KMS-11 (cell line): ENCODE data around the gene ITPR1.
A peak's percentile ranks its signal among the peaks of the same experiment; 100 is the strongest.

ENCODE experiments used
- H2AFZ ChIP-seq: fragments of 200-600 bp; sonication (generic); 2 replicates; pipeline ENCODE4 v1.6.1; 2016; ENCODE audit warnings: antibody characterized with exemption, mixed run types, low read depth
- H3K27ac ChIP-seq: fragments of 200-600 bp; sonication (generic); 2 replicates; pipeline ENCODE4 v1.6.1; 2016; ENCODE audit warnings: mild to moderate bottlenecking, mixed run types
- H3K27me3 ChIP-seq: fragments of 200-600 bp; sonication (generic); 2 replicates; pipeline ENCODE4 v1.6.1; 2017; ENCODE audit warnings: mild to moderate bottlenecking, low read depth, mixed run types, moderate library complexity; ENCODE audit not compliant: insufficient read depth
- H3K36me3 ChIP-seq: fragments of 200-600 bp; sonication (generic); 2 replicates; pipeline ENCODE4 v1.6.1; 2017; ENCODE audit warnings: mild to moderate bottlenecking, mixed run types; ENCODE audit not compliant: insufficient read depth
- H3K4me1 ChIP-seq: fragments of 200-600 bp; sonication (generic); 2 replicates; pipeline ENCODE4 v1.6.1; 2016; ENCODE audit warnings: mild to moderate bottlenecking, low read depth, mixed run types; ENCODE audit not compliant: poor library complexity, severe bottlenecking
- H3K4me2 ChIP-seq: fragments of 200-600 bp; sonication (generic); 2 replicates; pipeline ENCODE4 v1.7.0; 2016; ENCODE audit warnings: mild to moderate bottlenecking, mixed run types
- H3K4me3 ChIP-seq: fragments of 200-600 bp; sonication (generic); IDR thresholded peaks from 2 replicates; pipeline ENCODE4 v1.6.1; 2017; ENCODE audit warnings: low read depth, low read length, mixed read lengths; ENCODE audit not compliant: insufficient read depth
- H3K79me2 ChIP-seq: fragments of 200-600 bp; sonication (generic); 2 replicates; pipeline ENCODE4 v1.6.1; 2016; ENCODE audit warnings: low read depth, mixed run types; ENCODE audit not compliant: insufficient read depth
- H3K9ac ChIP-seq: fragments of 200-600 bp; sonication (generic); 2 replicates; pipeline ENCODE4 v1.6.1; 2016; ENCODE audit warnings: mild to moderate bottlenecking, mixed run types
- H4K20me1 ChIP-seq: fragments of 200-600 bp; sonication (generic); 2 replicates; pipeline ENCODE4 v1.6.1; 2016; ENCODE audit warnings: mild to moderate bottlenecking, mixed run types; ENCODE audit not compliant: insufficient read depth
- TF ChIP-seq, protein P1 (sequence below): fragments of 200-600 bp; sonication (generic); conservative IDR thresholded peaks from 2 replicates; pipeline ENCODE4 v1.6.1; 2017; ENCODE audit warnings: low read depth, mild to moderate bottlenecking, antibody characterized with exemption, low read length, moderate library complexity, mixed read lengths

Gene ITPR1

DNA sequence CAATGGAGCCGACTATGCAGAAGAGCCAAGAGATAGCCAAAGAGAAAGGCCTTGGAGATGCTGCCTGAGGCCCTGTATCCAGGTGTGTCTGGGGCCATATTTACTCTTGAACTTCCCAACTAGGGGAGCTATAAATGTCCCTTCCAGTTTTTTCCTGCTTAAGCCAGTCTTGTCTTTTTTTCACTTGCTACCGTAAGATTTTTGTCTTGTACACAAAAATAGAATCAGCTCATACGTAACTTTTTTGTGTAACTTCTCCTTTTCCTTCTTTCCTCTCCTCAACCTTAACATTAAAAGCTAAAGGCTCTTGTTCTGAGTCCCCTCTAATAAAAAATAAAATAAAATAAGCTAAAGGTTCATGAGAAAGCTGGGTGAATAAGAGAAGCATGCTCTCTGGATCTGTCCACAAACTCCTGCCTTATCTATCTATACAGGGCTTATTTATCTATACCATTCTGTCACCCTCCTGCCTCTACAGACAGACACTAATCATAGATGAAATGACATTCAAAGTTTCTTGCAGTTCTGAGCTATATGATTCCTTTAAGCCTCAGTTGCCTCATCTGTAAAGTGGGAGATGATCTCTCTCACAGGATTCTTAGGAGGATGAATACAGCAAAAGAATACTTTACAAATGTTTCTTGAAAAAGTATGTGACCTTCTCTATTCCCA, 30.6 kb upstream of the ITPR1 start:
- Histone ChIP-seq H2AFZ (no peak overlapping the region), H3K9ac (no peak overlapping the region), H3K4me1 (no peaks in the 10 kb centered on the region), H3K27ac (no peak overlapping the region), H3K36me3 (no peaks in the 10 kb centered on the region), H3K4me3 (no peak overlapping the region), H3K79me2 (no peaks in the 10 kb centered on the region), H4K20me1 (no peaks in the 10 kb centered on the region), H3K27me3 (no peaks in the 10 kb centered on the region), H3K4me2 (no peak overlapping the region)
- TF ChIP-seq, protein P1, sequence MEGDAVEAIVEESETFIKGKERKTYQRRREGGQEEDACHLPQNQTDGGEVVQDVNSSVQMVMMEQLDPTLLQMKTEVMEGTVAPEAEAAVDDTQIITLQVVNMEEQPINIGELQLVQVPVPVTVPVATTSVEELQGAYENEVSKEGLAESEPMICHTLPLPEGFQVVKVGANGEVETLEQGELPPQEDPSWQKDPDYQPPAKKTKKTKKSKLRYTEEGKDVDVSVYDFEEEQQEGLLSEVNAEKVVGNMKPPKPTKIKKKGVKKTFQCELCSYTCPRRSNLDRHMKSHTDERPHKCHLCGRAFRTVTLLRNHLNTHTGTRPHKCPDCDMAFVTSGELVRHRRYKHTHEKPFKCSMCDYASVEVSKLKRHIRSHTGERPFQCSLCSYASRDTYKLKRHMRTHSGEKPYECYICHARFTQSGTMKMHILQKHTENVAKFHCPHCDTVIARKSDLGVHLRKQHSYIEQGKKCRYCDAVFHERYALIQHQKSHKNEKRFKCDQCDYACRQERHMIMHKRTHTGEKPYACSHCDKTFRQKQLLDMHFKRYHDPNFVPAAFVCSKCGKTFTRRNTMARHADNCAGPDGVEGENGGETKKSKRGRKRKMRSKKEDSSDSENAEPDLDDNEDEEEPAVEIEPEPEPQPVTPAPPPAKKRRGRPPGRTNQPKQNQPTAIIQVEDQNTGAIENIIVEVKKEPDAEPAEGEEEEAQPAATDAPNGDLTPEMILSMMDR = no peak

DNA sequence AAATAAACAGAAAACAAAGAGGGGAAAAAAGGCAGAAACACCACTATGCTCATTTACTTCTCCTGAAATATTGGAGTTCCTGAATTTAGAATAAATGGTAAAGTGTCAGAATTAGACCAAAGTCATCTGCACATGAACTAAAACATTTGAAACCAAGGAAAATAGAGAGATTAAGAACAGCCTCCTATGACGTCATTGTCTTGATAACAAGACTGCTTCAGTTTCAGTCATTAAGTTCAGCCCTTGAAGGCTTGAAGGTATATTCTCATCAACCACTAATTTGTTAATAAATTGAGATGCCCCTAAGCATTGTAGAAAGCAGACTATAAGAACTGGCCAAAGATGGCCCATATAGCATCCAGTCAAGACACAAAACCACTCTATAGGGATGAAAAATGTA, 28.6 kb upstream of the ITPR1 start:
- Histone ChIP-seq H3K4me1 (no peaks in the 10 kb centered on the region), H3K36me3 (no peaks in the 10 kb centered on the region), H3K79me2 (no peaks in the 10 kb centered on the region)

DNA sequence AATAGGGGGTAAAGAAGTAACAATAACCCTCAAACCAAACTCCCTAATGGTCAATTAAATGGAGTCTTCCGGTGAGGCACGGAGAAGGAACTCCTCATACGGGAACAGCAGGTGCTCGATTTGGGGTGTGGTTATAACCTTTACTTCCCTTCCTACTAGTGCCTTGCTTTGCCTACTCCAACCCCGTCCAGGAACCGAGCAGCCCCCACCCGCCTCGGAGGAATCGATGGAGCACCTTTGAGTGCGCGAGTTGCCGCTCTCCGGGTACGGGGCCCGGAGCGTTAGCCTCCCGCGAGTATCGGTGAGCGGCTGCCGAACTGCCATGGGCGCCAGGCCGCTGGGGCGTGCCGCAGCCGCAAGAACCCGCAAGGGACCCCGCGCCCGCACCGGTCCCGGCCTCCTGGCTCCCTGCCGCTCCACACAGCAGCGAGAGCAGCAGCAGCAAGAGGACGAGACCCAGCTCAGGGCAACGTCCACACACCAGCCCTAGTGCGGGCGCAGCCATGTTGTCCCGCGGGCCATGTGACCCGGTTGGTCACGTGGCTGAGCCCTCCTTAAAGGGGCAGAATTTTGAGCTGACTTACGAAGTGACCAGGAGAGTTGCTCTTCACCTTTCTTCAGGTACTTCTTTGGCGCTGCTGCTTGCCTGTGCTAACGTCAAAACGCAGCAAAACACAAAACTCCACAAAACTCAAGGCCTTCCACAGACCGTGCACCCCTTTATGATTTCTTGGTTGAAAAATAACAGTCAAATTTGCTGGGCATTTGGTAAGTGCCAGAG, 26.2 kb upstream of the ITPR1 start, which contains the start of gene SUMF1:
SUMF1 (minus strand) TSS at position 529 of the 781 bp plus-strand sequence; CDS start at position 505, 24 bp downstream.
- H3K4me1 ChIP-seq = no peaks in the 10 kb centered on the region
- no peaks in the 10 kb centered on the region for H3K79me2 ChIP-seq
- peak within 1 kb of the TSS; percentile 75 for H3K4me3 ChIP-seq
- H4K20me1 ChIP-seq = no peaks in the 10 kb centered on the region
- TF ChIP-seq, protein P1 = no peak
- peak within 1 kb of the TSS; percentile 91 for H2AFZ ChIP-seq
- H3K9ac ChIP-seq = peak within 1 kb of the TSS; percentile 88
- peak within 1 kb of the TSS; percentile 62 for H3K27ac ChIP-seq
- H3K36me3 ChIP-seq = no peaks in the 10 kb centered on the region
- H3K27me3 ChIP-seq = no peaks in the 10 kb centered on the region
- peak within 1 kb of the TSS; percentile 41 for H3K4me2 ChIP-seq

More for the DNA sequence above, 28.6 kb upstream of the ITPR1 start:
- Histone ChIP-seq H4K20me1 (no peaks in the 10 kb centered on the region), H3K27ac (no peak overlapping the region), H2AFZ (no peak overlapping the region), H3K27me3 (no peaks in the 10 kb centered on the region), H3K4me2 (no peak overlapping the region), H3K4me3 (no peak overlapping the region), H3K9ac (no peak overlapping the region)
- TF ChIP-seq, protein P1 = no peak

DNA sequence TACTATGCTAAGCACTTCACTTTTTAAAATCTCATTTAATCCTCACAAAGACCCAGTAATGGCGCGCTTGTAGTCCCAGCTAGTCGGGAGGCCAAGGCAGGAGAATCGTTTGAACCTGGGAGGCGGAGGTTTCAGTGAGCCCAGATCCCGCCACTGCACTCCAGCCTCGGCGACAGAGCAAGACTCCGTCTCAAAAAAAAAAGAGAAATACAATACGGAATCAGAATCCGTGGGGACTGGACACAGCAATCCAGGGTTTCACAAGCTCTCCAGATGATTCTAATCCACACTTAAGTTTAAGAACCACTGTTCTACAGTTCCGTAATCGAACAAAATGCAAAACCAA, 25.7 kb upstream of the ITPR1 start:
- H3K27ac ChIP-seq = peak overlapping the region; percentile 62; the same call in 1 of the 2 replicates

More for the DNA sequence above, 25.7 kb upstream of the ITPR1 start:
- Histone ChIP-seq H3K4me3 (no peak overlapping the region), H3K9ac (peak overlapping the region; percentile 88; the same call in 1 of the 2 replicates), H3K79me2 (no peaks in the 10 kb centered on the region), H2AFZ (peak overlapping the region; percentile 91), H3K27me3 (no peaks in the 10 kb centered on the region), H3K4me2 (peak overlapping the region; percentile 41), H3K4me1 (no peaks in the 10 kb centered on the region), H3K36me3 (no peaks in the 10 kb centered on the region), H4K20me1 (no peaks in the 10 kb centered on the region)
- TF ChIP-seq, protein P1 = no peak
